K562 (cell line): Measurements from ENCODE around the gene TNIK. TPM values are rescaled to one million over a fixed set of nuclear protein-coding genes. Genes with fewer than 3 reads are reported as not detected.

Experiments
- BRCA1 ChIP-seq, 2 experiments: fragments of 450-650 bp in 1 of 2; sonication (generic) in 1 of 2; formaldehyde crosslinking in 1 of 2; IDR thresholded peaks; 2 replicates each; pipeline versions ENCODE4 v1.5.0 to v1.6.1; 2017 to 2020; ENCODE audit warnings: mild to moderate bottlenecking in 1 of 2, missing genetic modification reagents in 1 of 2
- CBFA2T3 ChIP-seq: fragments of 450-650 bp; IDR thresholded peaks from 2 replicates; pipeline ENCODE4 v1.6.1; 2017
- DACH1 ChIP-seq: fragments of 450-650 bp; IDR thresholded peaks from 2 replicates; pipeline ENCODE4 v1.6.1; 2018; ENCODE audit not compliant: partially characterized antibody
- EP300 ChIP-seq: IDR thresholded peaks from 2 replicates; pipeline ENCODE4 v1.6.1; 2012; ENCODE audit warnings: low read length, improper control_type of control experiment
- FOXK2 ChIP-seq, 2 experiments: fragments of 450-650 bp; IDR thresholded peaks in 1 of 2; conservative IDR thresholded peaks in 1 of 2; 2 replicates each; pipeline ENCODE4 v1.6.1; 2016; ENCODE audit warnings: low read depth in 2 of 2, mild to moderate bottlenecking in 1 of 2
- KAT7 ChIP-seq: sonication (generic); formaldehyde crosslinking; IDR thresholded peaks from 2 replicates; pipeline ENCODE4 v1.8.0; 2022; ENCODE audit warnings: missing genetic modification reagents, mild to moderate bottlenecking, borderline replicate concordance
- KLF6 ChIP-seq: fragments of 250-450 bp; sonication (Bioruptor Pico); IDR thresholded peaks from 2 replicates; pipeline ENCODE4 v1.4.0; 2020; ENCODE audit warnings: mild to moderate bottlenecking, moderate library complexity, borderline replicate concordance
- NR3C1 ChIP-seq: sonication (generic); formaldehyde crosslinking; IDR thresholded peaks from 2 replicates; pipeline ENCODE4 v1.8.1; 2022; ENCODE audit warnings: missing genetic modification reagents
- PKNOX1 ChIP-seq: fragments of 450-650 bp; IDR thresholded peaks from 2 replicates; pipeline ENCODE4 v1.6.1; 2016
- PRDM10 ChIP-seq: fragments of 450-650 bp; IDR thresholded peaks from 2 replicates; pipeline ENCODE4 v1.6.1; 2018; ENCODE audit not compliant: partially characterized antibody
- RAD21 ChIP-seq, 2 experiments: fragments of 250-450 bp in 1 of 2; fragments of 450-650 bp in 1 of 2; sonication (Bioruptor Pico) in 1 of 2; formaldehyde crosslinking in 1 of 2; IDR thresholded peaks in 1 of 2; conservative IDR thresholded peaks in 1 of 2; 2 replicates each; pipeline versions ENCODE4 v1.4.0 to v1.8.0; 2020 to 2022; ENCODE audit warnings: mild to moderate bottlenecking in 2 of 2, moderate library complexity in 1 of 2
- SP2 ChIP-seq: IDR thresholded peaks from 2 replicates; pipeline ENCODE4 v1.6.1; 2011; ENCODE audit warnings: mild to moderate bottlenecking, low read depth, low read length, moderate library complexity; ENCODE audit not compliant: poor library complexity, severe bottlenecking; ENCODE audit errors: extremely low read depth
- SPI1 ChIP-seq: IDR thresholded peaks from 2 replicates; pipeline ENCODE4 v1.6.1; 2011; ENCODE audit warnings: low read depth, low read length, control low read depth, borderline replicate concordance
- ZKSCAN1 ChIP-seq: fragments of 150-350 bp; IDR thresholded peaks from 2 replicates; pipeline ENCODE4 v1.6.1; 2016; ENCODE audit warnings: low read depth, low read length
- ZNF263 ChIP-seq: sonication (generic); formaldehyde crosslinking; IDR thresholded peaks from 2 replicates; pipeline ENCODE4 v1.8.0; 2022; ENCODE audit warnings: mild to moderate bottlenecking, missing genetic modification reagents, borderline replicate concordance
- ZSCAN32 ChIP-seq: fragments of 450-650 bp; formaldehyde crosslinking; IDR thresholded peaks from 2 replicates; pipeline ENCODE4 v1.4.0; 2020; ENCODE audit warnings: mild to moderate bottlenecking, moderate library complexity
- polyA plus RNA-seq, 8 experiments: library from polyadenylated mRNA; depleted of rRNA in 4 of 8; stranded (reverse) in 5 of 8; unstranded in 3 of 8; fragments of >200 nt; fragmentation: Nextera tagmentation in 2 of 8; fragmentation: Illumina TruSeq in 1 of 8; extraction: Ambion mirVana in 2 of 8; extraction: Trizol in 1 of 8; gene quantifications; 2 replicates each; pipeline versions ENCODE4 v1.2.1 to v1.2.3, GENCODE V29; 2011 to 2014; ENCODE audit warnings: inconsistent platforms in 1 of 8, missing spikeins in 1 of 8
- total RNA-seq, 7 experiments: library from RNA; depleted of rRNA in 6 of 7; stranded (reverse); fragments of >200 nt in 6 of 7; fragmentation: Illumina TruSeq in 2 of 7; extraction: Trizol in 2 of 7; gene quantifications; 2 replicates each; pipeline versions ENCODE4 v1.2.1 to v1.2.3, GENCODE V29; 2011 to 2021; ENCODE audit warnings: low replicate concordance in 1 of 7
- TF ChIP-seq, protein P1 (sequence below): fragments of 250-450 bp; sonication (Bioruptor Pico); IDR thresholded peaks from 2 replicates; pipeline ENCODE4 v1.4.0; 2020; ENCODE audit warnings: mild to moderate bottlenecking, moderate library complexity
- TF ChIP-seq, protein P2 (sequence below): fragments of 450-650 bp; formaldehyde crosslinking; IDR thresholded peaks from 2 replicates; pipeline ENCODE4 v1.4.0; 2020; ENCODE audit warnings: mild to moderate bottlenecking, moderate library complexity

TNIK gene
- total and polyA plus RNA-seq, 9 of the 15 experiments (the other 6 are each of a cell fraction or from before 2014, with no cell fraction given): 6.6 to 39.0 (median 24.7) TPM

DNA sequence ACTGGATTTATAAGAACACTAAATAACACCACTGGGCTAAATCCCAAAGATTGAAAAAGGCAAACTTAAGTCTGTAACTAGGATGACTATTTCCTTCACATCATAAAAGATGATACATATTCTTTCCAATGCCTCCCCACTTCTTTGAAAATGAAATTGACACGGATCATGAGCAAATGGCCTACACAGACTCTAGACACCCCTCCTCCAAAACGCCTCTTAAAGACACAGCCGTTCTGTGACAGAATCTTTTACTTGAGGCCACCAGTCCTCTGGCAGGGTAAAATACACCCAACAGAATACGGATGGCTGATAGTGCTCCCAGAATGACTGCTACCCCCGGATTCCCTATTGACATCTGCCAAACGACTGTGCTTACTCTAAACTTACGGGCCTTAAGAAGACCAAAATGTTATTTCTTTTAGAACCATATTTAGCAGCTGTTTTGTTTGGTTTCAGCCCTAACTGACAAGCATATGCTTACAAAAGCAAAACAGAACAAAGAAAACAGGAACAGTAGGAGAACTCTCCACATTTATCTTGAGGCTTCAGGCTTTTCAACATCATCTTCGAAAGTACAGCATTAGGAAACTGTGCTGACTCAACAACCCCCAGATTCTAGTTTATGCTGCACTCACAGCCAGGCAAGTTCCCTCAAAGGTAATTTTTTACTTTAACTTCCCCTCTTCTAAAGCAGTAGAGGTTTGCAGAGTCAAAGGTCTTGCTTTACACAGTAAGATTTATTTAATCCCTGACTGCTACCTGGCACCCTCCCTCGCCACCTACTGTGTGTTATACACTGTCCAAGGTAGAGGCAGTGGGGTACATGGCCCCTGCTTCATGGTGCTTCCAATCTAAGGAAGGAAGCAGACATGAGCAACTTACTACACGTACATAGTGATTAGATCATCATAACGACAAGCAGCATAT is 84.3 kb downstream of the TNIK start (continued):
- TF ChIP-seq PKNOX1 (0 out of 2 replicates have a peak, but pooled peaks have one; percentile 13), SPI1 (peak; percentile 66; the same call in 1 of the 2 replicates), DACH1 (peak; percentile 9), ZKSCAN1 (peak; percentile 92), CBFA2T3 (peak; percentile 58), SP2 (no peak), EP300 (peak; percentile 23; the same call in 1 of the 2 replicates), PRDM10 (no peak), ZNF263 (CRISPR knock-in tag) (0 out of 2 replicates have a peak, but pooled peaks have one; percentile 27), NR3C1 (CRISPR knock-in tag) (no peak), ZSCAN32 (CRISPR knock-in tag) (no peak), RAD21 (CRISPR knock-in tag; conservative IDR thresholded peaks at IDR 0.05 in 1 of 2, IDR thresholded peaks at IDR 0.05 in 1 of 2) (peak in 1 of 2 experiments; percentile 19; a peak in 2 of 4 replicates), BRCA1 (IDR thresholded peaks at IDR 0.05) (no peak), BRCA1 (CRISPR knock-in tag; IDR thresholded peaks at IDR 0.05) (no peak), KAT7 (no peak), KLF6 (CRISPR knock-in tag) (no peak), FOXK2 (conservative IDR thresholded peaks at IDR 0.05 in 1 of 2, IDR thresholded peaks at IDR 0.05 in 1 of 2; ENCODE audit: low read depth in 2 of 2) (peak; percentile 25 to 50; a peak in 1 of 4 replicates)
- TF ChIP-seq, protein P1, sequence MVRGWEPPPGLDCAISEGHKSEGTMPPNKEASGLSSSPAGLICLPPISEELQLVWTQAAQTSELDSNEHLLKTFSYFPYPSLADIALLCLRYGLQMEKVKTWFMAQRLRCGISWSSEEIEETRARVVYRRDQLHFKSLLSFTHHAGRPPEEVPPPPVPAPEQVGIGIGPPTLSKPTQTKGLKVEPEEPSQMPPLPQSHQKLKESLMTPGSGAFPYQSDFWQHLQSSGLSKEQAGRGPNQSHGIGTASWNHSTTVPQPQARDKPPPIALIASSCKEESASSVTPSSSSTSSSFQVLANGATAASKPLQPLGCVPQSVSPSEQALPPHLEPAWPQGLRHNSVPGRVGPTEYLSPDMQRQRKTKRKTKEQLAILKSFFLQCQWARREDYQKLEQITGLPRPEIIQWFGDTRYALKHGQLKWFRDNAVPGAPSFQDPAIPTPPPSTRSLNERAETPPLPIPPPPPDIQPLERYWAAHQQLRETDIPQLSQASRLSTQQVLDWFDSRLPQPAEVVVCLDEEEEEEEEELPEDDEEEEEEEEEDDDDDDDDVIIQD (CRISPR knock-in tag): no peak
- TF ChIP-seq, protein P2, sequence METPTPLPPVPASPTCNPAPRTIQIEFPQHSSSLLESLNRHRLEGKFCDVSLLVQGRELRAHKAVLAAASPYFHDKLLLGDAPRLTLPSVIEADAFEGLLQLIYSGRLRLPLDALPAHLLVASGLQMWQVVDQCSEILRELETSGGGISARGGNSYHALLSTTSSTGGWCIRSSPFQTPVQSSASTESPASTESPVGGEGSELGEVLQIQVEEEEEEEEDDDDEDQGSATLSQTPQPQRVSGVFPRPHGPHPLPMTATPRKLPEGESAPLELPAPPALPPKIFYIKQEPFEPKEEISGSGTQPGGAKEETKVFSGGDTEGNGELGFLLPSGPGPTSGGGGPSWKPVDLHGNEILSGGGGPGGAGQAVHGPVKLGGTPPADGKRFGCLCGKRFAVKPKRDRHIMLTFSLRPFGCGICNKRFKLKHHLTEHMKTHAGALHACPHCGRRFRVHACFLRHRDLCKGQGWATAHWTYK (CRISPR knock-in tag): no peak
